OCI-LY1 (cell line): ENCODE data around the gene PIP4K2C.

ENCODE experiments used
- H2AFZ ChIP-seq: fragments of 200-600 bp; sonication (generic), shearing (Covaris generic); 2 replicates; pipeline ENCODE4 v1.6.0; 2014; ENCODE audit warnings: antibody characterized with exemption, mild to moderate bottlenecking, low read length
- H3F3A ChIP-seq: fragments of 200-600 bp; sonication (generic), shearing (Covaris generic); 2 replicates; pipeline ENCODE4 v1.6.0; 2014; ENCODE audit warnings: mild to moderate bottlenecking, antibody characterized with exemption, low read length, moderate library complexity; ENCODE audit not compliant: insufficient read depth
- H3K27ac ChIP-seq: fragments of 200-600 bp; sonication (generic); 2 replicates; pipeline ENCODE4 v1.5.1; 2014; ENCODE audit warnings: low read length, mixed run types, mild to moderate bottlenecking, low read depth; ENCODE audit not compliant: poor library complexity, severe bottlenecking
- H3K27me3 ChIP-seq: fragments of 200-600 bp; sonication (generic); 2 replicates; pipeline ENCODE4 v1.6.0; 2014; ENCODE audit warnings: antibody characterized with exemption, mild to moderate bottlenecking, low read length, moderate library complexity; ENCODE audit not compliant: insufficient read depth
- H3K36me3 ChIP-seq: fragments of 200-600 bp; sonication (generic); 2 replicates; pipeline ENCODE4 v1.6.1; 2014; ENCODE audit warnings: mild to moderate bottlenecking, antibody characterized with exemption, low read length, moderate library complexity, mixed read lengths; ENCODE audit not compliant: insufficient read depth
- H3K4me1 ChIP-seq: fragments of 200-600 bp; sonication (generic); 2 replicates; pipeline ENCODE4 v1.5.1; 2014; ENCODE audit warnings: mild to moderate bottlenecking, low read length, moderate library complexity; ENCODE audit not compliant: insufficient read depth, severe bottlenecking
- H3K4me2 ChIP-seq: fragments of 200-600 bp; sonication (generic), shearing (Covaris generic); 2 replicates; pipeline ENCODE4 v1.6.1; 2014; ENCODE audit warnings: low read length
- H3K4me3 ChIP-seq: fragments of 200-600 bp; sonication (generic); 2 replicates; pipeline ENCODE4 v1.5.1; 2014; ENCODE audit warnings: low read length, low read depth, mild to moderate bottlenecking, mixed read lengths; ENCODE audit not compliant: poor library complexity, severe bottlenecking
- H3K79me2 ChIP-seq: fragments of 200-600 bp; shearing (Covaris generic); 2 replicates; pipeline ENCODE4 v1.6.1; 2016; ENCODE audit warnings: mixed run types, low read length, mixed read lengths; ENCODE audit not compliant: insufficient read depth
- H3K9ac ChIP-seq: fragments of 200-600 bp; sonication (generic), shearing (Covaris generic); 2 replicates; pipeline ENCODE4 v1.6.1; 2014; ENCODE audit warnings: mild to moderate bottlenecking, low read length, mixed read lengths
- H3K9me2 ChIP-seq: fragments of 200-600 bp; sonication (generic), shearing (Covaris generic); 2 replicates; pipeline ENCODE4 v1.6.1; 2014; ENCODE audit warnings: low read depth, mild to moderate bottlenecking, low read length, mixed read lengths
- H3K9me3 ChIP-seq: fragments of 200-600 bp; shearing (Covaris generic); 2 replicates; pipeline ENCODE4 v1.6.1; 2014; ENCODE audit warnings: low read length, mixed read lengths
- H4K20me1 ChIP-seq: fragments of 200-600 bp; sonication (generic), shearing (Covaris generic); 2 replicates; pipeline ENCODE4 v1.6.0; 2016; ENCODE audit warnings: mild to moderate bottlenecking, low read length; ENCODE audit not compliant: insufficient read depth
- CTCF ChIP-seq: fragments of 200-600 bp; sonication (generic), shearing (Covaris generic); IDR thresholded peaks from 2 replicates; pipeline ENCODE4 v1.5.1; 2017; ENCODE audit warnings: mild to moderate bottlenecking, antibody characterized with exemption, low read length, moderate library complexity, mixed read lengths
- EZH2 ChIP-seq: fragments of 200-600 bp; sonication (generic), shearing (Covaris generic); IDR thresholded peaks from 2 replicates; pipeline ENCODE4 v1.8.0; 2017; ENCODE audit warnings: borderline replicate concordance, mixed run types, mild to moderate bottlenecking, antibody characterized with exemption, low read length, moderate library complexity, mixed read lengths

PIP4K2C gene

GRCh38 chr12:57591782-57592325 is 862 bp downstream of the PIP4K2C start:
- Histone ChIP-seq H3K9me2 (no peaks in the 10 kb centered on the region), H3K36me3 (peaks cover 4% of the 10 kb centered on the region; the same call in 1 of the 2 replicates), H3K27ac (no peak overlapping the region), H3K9ac (peak overlapping the region; percentile 87), H4K20me1 (no peaks in the 10 kb centered on the region), H3F3A (no peaks in the 10 kb centered on the region), H3K4me2 (peak overlapping the region; percentile 98), H3K4me1 (peaks cover 22% of the 10 kb centered on the region), H3K9me3 (no peaks in the 10 kb centered on the region), H3K79me2 (0 out of 2 replicates have a peak, but pooled peaks cover 6% of the 10 kb centered on the region), H2AFZ (peak overlapping the region; percentile 19; the same call in 1 of the 2 replicates), H3K4me3 (peak overlapping the region; percentile 95), H3K27me3 (no peaks in the 10 kb centered on the region)
- no peak for TF ChIP-seq CTCF
- no peak for TF ChIP-seq EZH2

- no peak overlapping the region for H3K9ac ChIP-seq
Observed at GRCh38 chr12:57592551-57593165, 1.7 kb downstream of the PIP4K2C start.

GRCh38 chr12:57593187-57593586 is 2.2 kb downstream of the PIP4K2C start:
- no peaks in the 10 kb centered on the region for H3K27me3 ChIP-seq
- no peak overlapping the region for H3K27ac ChIP-seq
- no peaks in the 10 kb centered on the region for H3K9me3 ChIP-seq
- H3K79me2 ChIP-seq, result 0 out of 2 replicates have a peak, but pooled peaks cover 6% of the 10 kb centered on the region
- H3K9ac ChIP-seq, result no peak overlapping the region
- no peak overlapping the region for H2AFZ ChIP-seq
- TF ChIP-seq EZH2, result no peak
- no peak for TF ChIP-seq CTCF
- no peaks in the 10 kb centered on the region for H4K20me1 ChIP-seq
- H3K9me2 ChIP-seq, result no peaks in the 10 kb centered on the region
- H3K36me3 ChIP-seq, result peaks cover 4% of the 10 kb centered on the region; the same call in 1 of the 2 replicates
- no peaks in the 10 kb centered on the region for H3F3A ChIP-seq
- no peak overlapping the region for H3K4me3 ChIP-seq
- peaks cover 22% of the 10 kb centered on the region for H3K4me1 ChIP-seq
- 0 out of 2 replicates have a peak overlapping the region, but pooled peaks have one; percentile 98 for H3K4me2 ChIP-seq

More at GRCh38 chr12:57592551-57593165, 1.7 kb downstream of the PIP4K2C start:
- H3F3A ChIP-seq, result no peaks in the 10 kb centered on the region
- H2AFZ ChIP-seq, result no peak overlapping the region
- H3K79me2 ChIP-seq, result 0 out of 2 replicates have a peak, but pooled peaks cover 6% of the 10 kb centered on the region
- no peaks in the 10 kb centered on the region for H3K27me3 ChIP-seq
- H3K9me2 ChIP-seq, result no peaks in the 10 kb centered on the region
- H3K4me3 ChIP-seq, result peak overlapping the region; percentile 95
- TF ChIP-seq EZH2, result no peak
- TF ChIP-seq CTCF, result no peak
- no peak overlapping the region for H3K27ac ChIP-seq
- peak overlapping the region; percentile 98; the same call in 1 of the 2 replicates for H3K4me2 ChIP-seq
- H3K9me3 ChIP-seq, result no peaks in the 10 kb centered on the region
- H3K4me1 ChIP-seq, result peaks cover 22% of the 10 kb centered on the region
- peaks cover 4% of the 10 kb centered on the region; the same call in 1 of the 2 replicates for H3K36me3 ChIP-seq
- no peaks in the 10 kb centered on the region for H4K20me1 ChIP-seq
